GM12892 (cell line): ENCODE data around the gene LRAT.

ENCODE experiments used
- POLR2A ChIP-seq: IDR thresholded peaks from 2 replicates; pipeline ENCODE4 v1.6.1; 2011; ENCODE audit warnings: low read depth, low read length, control low read depth
- POLR2AphosphoS5 ChIP-seq: IDR thresholded peaks from 2 replicates; pipeline ENCODE4 v1.6.1; 2011; ENCODE audit warnings: low read depth, low read length, control low read depth
- TAF1 ChIP-seq: IDR thresholded peaks from 2 replicates; pipeline ENCODE4 v1.6.1; 2011; ENCODE audit warnings: low read depth, mild to moderate bottlenecking, control low read depth, low read length, borderline replicate concordance

- TF ChIP-seq POLR2A (no peak), POLR2AphosphoS5 (no peak), TAF1 (no peak)
Observed at GRCh38 chr4:154732669-154733068, 11.1 kb upstream of the LRAT start.
